GM21390 (cell line): Measurements from ENCODE around the gene MAP3K10.
"Not testable (repeated sequence)": the region's sequence is repeated elsewhere in the genome, so short reads cannot be mapped to it uniquely, and the experiment has no call there.

Experiments used
- ATAC-seq: cut with Tn5 transposase; IDR thresholded peaks from one replicate; pipeline ENCODE4 v1.9.1; 2021; ENCODE audit not compliant: unreplicated experiment

The MAP3K10 gene

DNA sequence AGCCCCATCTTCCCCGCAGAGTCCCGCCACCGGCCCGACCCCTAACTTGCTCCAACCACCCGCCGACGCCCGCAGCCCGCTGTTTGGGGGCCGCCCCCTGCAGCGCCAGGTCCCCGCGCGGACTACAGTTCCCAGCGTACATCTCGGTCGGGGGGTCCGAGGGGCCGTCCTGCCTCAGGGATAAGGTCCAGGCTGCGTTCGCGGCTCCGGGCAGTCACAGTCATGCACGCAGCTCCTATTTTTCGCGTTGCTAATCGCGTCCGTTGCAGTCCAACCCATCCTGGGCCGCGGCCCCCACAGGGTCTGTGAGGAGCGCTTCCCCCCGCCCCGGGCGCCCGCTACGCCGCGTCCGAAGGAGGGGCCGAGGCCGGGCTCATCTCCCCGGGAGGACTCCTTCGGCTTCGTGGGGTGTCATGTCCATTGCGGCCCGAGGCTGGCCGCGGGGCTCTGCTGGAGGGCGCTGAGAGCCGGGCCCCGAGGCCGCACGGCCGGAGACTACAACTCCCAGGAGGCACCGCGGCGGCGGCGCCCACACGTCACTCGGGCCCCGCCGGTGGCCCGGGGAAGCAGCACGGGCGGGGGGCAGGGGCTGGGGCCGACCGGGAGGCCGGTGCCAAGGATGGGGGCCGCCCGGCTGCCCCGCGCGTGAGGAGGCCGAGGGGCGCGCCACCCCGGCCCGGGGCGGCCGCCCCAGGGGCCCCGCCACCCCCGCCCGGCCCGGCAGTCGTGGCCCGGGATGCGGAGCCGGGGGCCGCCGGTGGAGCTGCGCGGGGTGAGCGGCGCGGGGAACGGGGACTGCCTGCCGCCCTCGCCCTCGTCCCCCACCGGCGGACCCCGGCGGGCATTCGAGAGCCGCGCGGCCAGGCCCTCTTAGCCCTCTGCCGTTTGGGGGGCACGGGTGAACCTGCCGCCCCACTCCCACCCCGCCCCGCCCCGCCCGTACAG is at the start of gene MAP3K10:
Gene MAP3K10, plus strand, starts transcription at position 536 of the 945 bp plus-strand sequence. CDS start 606 bp downstream, outside the sequence.
- ATAC-seq, result peak; percentile 63

- ATAC-seq, result no peak
Observed at GRCh38 chr19:40141551-40141950, 49.7 kb upstream of the MAP3K10 start.

DNA sequence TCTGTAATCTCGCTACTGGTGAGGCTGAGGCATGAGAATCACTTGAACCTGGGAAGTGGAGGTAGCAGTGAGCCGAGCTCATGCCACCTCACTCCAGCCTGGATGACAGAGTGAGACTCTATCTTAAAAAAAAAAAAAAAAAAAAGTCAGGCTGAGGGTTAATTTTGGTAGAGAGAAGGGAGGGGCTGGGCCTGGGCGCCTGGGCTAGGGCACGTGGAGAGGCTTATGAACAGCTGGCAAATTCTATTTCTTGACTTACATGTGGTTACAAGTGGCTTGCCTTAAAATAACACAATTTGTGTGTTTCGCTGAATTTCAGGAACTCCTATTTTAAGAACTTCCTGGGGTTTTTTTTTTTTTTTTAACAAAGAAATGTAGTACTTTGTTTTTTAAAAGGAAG is 47.6 kb upstream of the MAP3K10 start:
- ATAC-seq, result no peak

- no peak for ATAC-seq
Observed at GRCh38 chr19:40144151-40144550, 47.1 kb upstream of the MAP3K10 start.

DNA sequence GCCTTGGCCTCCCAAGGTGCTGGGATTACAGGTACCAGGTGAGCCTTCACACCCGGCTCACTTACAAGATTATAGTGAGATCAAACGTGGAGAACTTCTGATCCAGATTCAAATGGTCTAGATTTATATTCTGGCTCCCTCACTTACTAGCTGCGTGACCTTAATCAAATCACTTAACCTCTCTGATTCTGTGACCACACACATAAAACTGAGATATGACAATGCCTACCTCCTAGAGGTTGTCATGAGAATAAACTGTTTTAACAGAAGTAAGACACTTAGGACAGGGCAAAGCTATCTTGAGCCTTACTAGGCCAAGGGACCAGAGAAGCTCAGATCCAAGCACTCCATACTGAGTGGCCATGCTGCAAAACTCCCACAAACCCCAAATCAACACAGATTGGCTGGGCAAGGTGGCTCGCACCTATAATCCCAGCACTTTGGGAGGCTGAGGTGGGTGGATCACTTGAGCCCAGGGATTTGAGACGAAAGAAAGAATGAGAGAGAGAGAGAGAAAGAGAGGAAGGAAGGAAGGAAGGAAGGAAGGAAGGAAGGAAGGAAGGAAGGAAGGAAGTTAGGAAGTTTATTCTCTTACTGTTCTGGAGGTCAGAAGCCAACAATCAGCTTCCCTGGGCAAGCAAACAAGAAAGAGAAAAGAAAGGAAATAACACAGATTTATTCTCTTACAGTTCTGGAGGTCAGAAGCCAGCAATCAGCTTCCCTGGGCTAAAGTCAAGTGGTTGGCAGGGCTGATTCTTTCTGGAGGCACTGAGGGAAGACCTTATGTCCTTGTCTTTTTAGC is 46.1 kb upstream of the MAP3K10 start:
- ATAC-seq, result no peak

GRCh38 chr19:40145749-40146029 is 45.5 kb upstream of the MAP3K10 start:
- ATAC-seq, result not testable (repeated sequence)

DNA sequence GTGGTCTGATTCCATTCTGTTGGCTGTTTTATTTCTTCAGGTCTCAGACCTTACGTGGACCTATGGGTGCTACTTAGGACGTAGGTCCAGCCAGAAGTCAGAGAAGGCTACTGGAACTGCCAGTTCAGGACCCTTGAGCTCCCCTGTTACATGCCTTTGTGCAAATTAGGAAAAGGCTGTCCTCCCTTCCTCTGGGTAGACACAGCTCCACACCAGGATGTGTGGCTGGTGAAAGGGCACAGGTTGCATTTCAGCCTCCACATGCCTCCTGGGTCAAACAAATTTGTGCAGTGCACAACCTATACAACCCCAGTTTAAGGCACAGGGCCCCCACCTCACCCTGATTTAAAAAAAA is 43.9 kb upstream of the MAP3K10 start:
- no peak for ATAC-seq

GRCh38 chr19:40147693-40148347 is 43.4 kb upstream of the MAP3K10 start:
- no peak for ATAC-seq

DNA sequence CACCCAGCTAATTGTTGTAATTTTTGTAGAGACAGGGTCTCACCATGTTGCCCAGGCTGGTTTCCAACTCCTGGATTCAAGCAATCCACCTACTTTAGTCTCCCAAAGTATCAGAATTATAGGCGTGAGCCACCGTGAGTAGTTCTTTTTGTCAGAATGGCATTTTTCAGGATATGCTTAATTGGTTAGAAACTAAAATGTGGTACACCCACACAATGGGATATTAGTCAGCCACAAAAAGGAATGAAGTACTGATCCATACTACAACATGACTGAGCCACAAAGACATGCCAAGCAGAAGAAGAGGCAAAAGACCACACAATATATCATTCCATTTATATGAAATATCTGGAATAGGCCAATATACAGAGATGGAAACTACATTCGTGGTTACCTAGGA is 41.7 kb upstream of the MAP3K10 start:
- ATAC-seq, result no peak

- no peak for ATAC-seq
Observed at GRCh38 chr19:40150170-40150569, 41.1 kb upstream of the MAP3K10 start.

DNA sequence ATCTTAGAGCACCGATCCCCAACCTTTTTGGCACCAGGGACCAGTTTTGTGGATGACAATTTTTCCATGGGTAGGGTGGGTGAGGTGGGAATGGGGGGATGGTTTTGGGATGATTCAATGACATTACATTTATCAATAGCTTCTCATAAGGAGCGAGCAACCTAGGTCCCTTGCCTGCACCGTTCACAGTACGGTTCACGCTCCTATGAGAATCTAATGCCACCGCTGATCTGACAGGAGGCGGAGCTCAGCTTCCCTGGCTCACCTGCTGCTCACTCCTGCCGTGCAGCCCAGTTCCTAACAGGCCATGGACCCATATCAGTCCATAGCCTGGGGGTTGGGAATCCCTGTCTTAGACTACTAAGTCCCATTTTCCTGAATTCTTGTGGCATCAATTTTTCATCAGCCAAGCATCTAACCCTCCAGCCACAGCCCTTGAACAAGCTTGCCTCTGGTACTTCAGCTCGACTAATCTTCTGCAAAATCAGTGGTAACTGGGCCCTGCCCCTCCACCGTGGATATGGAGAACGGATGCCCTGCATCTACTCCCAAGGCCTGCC is 37.0 kb upstream of the MAP3K10 start:
- ATAC-seq, result no peak

- no peak for ATAC-seq
Observed at GRCh38 chr19:40155749-40156265, 35.4 kb upstream of the MAP3K10 start.

DNA sequence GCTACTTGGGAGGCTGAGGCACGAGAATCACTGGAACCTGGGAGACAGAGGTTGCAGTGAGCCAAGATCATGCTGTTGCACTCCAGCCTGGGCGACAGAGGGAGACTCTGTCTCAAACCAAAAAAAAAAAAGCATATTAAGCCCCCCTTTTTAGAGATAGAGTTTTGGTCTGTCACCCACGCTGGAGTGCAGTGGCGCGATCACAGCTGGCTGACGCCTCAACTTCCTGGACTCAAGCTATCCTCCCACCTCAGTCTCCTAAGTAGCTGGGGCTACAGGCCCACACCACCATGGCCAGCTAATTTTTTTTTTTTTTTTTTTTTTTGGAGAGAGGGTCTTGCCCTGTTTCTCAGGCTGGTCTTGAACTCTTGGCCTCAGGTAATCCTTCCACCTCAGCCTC is 34.2 kb upstream of the MAP3K10 start:
- no peak for ATAC-seq

DNA sequence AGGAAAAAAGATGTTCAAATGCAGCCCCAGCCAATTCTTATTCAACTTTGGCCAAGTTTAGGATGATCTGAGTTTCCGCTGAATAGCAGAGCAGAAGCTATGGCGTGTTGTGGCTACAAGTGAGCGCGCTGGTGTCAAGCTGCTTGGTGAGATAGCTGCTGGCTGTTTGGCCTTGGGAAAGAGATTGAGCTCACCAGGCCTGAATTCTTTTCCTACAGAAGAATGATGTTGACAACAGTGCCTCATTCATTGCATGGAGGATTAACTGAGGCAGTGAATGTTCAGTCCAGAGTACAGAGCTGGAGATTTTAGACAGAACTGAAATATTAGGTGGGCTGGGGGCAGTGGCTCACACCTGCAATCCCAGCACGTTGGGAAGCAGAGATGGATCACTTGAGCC is 31.5 kb upstream of the MAP3K10 start:
- no peak for ATAC-seq

GRCh38 chr19:40162104-40162503 is 29.1 kb upstream of the MAP3K10 start:
- ATAC-seq, result no peak

DNA sequence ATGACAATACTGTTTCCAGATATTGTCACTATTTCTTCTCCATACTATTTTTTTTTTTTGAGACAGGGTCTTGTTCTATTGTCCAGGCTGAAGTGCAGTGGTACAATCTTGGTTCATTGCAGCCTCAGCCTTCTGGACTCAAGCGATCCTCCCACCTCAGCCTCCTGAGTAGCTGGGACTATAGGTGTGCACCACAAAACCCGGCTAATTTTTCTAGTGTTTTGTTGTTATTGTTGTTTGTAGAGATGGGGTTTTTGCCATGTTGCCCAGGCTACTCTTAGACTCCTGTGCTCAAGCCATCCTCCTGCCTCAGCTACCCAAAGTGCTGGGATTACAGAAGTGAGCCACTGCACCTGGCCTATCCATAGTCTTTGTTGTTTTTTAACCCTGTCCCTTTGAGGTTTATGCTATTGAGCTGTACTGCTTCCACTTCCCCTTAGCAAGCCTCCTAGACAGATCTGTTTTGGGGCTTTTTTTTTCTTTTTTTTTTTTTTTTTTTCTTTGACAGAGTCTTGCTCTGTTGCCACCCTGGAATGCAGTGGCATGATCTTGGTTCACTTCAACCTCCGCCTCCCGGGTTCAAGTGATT is 27.6 kb upstream of the MAP3K10 start:
- ATAC-seq, result no peak

DNA sequence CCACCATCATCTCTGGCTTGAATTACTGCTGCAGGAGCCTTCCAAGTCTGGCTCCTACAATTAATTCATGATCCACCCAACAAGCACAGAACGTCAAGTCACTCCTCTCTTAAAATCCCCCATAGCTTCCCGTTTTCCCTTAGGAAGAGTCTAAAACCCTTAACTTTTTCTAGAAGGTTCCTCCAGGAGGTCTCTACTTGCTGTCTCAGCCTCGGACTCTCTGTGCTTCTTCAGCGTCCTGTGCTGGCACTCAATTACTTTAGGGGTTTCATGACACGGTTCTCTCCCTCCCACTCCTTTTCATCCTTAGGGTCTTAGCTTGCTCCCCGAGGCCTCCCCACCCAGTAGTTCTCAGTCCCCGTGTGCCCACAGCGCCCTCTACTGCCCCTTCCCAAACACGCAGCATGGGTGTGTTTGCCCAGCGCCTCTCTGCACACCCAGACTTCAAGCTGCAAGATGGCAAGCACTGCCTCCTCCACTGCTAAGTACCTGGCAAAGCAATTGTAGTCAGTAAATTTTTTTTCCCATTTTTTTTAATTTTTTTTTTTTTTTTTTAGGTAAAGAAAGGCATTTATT is 25.8 kb upstream of the MAP3K10 start:
- ATAC-seq, result no peak

GRCh38 chr19:40169482-40170302 is 21.5 kb upstream of the MAP3K10 start:
- not testable (repeated sequence) for ATAC-seq

- not testable (repeated sequence) for ATAC-seq
Observed at GRCh38 chr19:40170303-40170989, 20.8 kb upstream of the MAP3K10 start.
